NCI-H2227 (cell line): ENCODE results near the gene C6orf141.
"Not testable (repeated sequence)": the region's sequence is repeated elsewhere in the genome, so short reads cannot be mapped to it uniquely, and the experiment has no call there.

ENCODE experiments used
- DNase-seq: peaks from one replicate; lab custom pipeline; 2025; ENCODE audit not compliant: unreplicated experiment; lab: John Stamatoyannopoulos, UW

Gene C6orf141

DNA sequence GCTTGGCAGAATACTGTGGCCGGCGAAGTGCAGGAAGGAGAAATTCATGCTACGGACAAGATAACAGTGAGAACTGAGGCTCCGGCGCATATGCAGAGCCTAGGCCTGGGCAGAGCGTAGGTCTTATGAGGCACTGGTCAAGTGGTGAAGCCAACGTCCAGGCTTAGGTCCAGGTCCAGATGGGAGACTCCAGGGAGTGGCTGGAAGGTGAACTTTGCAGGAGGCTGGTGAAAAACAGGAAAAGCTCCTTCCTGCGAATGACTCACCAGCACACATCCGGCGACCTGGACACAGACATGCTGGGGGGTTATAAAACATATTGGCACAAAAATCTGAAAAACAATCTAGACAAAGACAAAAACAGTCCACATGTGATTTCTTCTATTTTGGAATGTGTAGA, 15.4 kb downstream of the C6orf141 start:
- DNase-seq, result no peak

DNA sequence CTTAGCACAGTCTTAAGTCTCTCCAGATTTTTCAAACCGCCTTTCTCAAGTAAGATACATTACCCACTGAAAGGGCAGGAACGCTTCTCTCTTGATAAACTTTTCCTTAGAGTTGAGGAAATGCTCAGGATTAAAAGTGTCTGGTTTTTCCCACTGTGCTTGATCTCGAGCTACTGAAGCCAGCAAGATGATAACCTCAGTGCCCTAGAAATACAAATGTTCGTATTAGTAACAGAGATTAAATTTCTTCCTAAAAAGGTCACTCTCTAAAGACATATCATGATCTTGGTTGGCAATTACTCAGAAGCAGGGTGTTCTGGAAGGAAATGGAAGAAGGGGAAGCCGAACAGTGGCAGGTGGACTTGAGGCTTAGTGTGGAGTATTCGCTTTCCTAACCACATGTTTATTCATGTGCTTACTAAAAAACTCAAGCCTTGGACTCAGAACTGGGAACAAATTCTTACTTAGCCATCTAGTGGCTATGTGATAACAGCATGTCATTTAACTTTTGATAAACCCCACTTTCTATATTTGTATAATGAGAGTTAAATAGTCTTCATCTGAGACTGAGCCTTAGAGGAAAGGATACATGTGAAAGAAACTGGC, 20.1 kb downstream of the C6orf141 start:
- DNase-seq, result no peak

DNA sequence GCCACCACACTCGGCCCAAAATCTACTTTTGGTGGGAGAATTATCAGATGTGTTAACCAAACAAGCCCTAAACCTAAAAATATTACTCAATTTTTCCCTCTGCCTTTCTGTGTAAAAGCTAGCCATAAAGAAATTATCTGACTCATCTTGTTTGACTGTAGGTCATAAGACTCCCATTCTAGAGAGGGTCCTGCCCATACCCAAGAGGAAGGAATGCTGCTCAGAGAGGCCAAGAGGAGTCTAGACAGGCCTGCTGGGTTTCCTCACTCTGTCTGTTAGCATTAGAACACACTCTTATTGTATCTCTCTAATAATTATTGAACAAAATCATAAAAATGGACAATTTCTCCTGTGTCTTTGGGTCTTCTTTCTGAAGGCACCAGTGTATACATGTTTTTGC, 26.1 kb downstream of the C6orf141 start:
- no peak for DNase-seq

DNA sequence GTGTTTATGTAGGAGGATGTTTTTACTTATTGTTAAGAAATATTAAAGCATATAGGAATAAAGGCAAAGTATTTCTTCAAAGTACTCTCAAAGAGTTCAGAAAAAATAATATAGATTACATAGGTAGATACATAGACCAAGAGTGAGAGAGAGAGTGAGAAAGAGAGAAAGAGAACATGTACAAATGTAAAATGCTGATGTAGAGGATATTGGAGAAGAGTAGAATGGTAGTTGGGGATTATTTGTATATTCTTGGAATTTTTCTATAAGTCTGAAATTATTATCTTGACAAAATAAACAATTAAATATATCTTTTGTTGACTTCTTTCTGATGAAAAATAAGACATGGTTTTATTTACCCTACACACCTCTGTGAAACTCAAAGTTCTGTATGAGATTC, 29.2 kb downstream of the C6orf141 start:
- no peak for DNase-seq

DNA sequence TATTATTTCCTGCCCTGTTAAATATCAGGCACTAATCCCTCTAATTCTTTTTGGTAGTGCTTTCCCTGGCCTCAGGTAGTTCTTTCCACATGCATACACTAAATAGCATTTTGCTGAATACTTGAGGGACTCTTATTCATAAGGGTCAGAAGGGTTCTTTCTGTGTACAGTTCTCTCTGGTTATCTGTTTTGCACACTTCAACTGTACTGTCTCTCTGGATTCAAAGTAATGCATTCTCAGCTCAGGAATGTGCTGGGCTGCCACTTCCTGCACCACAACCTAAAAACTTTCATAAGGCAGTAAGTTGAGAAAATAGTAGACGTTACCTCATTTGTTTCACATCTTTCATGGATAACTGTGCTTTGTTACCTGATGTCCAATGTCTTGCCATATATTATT, 32.1 kb downstream of the C6orf141 start:
- DNase-seq, result no peak

DNA sequence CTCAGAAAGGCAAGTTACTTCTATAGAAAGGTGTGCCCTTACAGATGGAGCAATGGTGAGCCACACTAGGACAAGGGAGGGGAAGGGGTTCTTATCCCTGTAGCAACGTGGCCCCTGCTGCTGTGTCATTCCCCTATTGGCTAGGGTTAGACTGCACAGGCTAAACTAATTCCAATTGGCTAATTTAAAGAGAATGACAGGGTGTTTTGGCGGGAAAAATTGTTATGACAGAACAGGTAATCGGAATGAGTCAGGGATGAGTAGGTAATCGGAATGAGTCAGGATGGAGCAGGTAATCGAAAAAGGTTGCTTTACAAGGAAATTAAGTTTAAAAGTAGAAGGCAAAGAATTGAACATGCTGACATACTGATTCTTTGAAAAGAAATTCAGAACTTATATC, 36.8 kb downstream of the C6orf141 start:
- not testable (repeated sequence) for DNase-seq
